Activated CD4-positive, alpha-beta T cell treated with anti-CD3 and anti-CD28 coated beads, Interleukin-2, Interleukin-4, amounts not matched to agents 100 ng/mL and 50 ng/mL, durations not matched to agents 16 hours and 8 hours (primary cell): ENCODE measurements around the gene EXTL2.
A peak's percentile ranks its signal among the peaks of the same experiment; 100 is the strongest.
"Not testable (repeated sequence)": the region's sequence is repeated elsewhere in the genome, so short reads cannot be mapped to it uniquely, and the experiment has no call there.

Experiments used
- DNase-seq: peaks from one replicate; pipeline ENCODE4 v3.0.0-alpha.2; 2020; ENCODE audit warnings: low spot score

The EXTL2 gene

DNA sequence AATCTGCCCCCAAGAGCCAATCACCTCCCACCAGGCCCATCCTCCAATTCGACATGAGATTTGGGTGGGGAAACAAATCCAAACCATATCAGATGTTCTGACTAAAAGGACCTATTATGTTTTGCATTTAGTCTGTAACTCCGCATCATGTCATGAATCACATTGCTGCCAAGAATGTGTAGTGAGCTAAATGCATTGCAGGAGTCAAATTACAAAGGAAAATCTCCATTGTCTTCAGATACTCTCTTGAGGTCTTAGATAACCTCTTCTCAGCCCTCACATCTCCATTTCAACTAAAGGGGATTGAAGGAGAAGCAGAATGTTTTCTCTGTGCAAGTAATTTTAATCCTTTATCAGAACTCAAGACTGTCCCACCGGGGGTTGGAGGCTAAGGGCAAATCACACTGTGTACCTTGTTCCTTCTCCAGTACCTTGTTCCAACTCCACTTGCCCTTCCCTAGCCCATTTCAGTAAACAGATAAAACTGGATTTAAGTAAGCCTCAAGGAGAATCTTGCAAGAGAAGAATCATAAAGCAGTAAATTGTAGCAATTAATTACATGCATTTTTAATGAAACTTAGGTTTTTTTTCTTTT is 34.1 kb downstream of the EXTL2 start:
- no peak for DNase-seq

DNA sequence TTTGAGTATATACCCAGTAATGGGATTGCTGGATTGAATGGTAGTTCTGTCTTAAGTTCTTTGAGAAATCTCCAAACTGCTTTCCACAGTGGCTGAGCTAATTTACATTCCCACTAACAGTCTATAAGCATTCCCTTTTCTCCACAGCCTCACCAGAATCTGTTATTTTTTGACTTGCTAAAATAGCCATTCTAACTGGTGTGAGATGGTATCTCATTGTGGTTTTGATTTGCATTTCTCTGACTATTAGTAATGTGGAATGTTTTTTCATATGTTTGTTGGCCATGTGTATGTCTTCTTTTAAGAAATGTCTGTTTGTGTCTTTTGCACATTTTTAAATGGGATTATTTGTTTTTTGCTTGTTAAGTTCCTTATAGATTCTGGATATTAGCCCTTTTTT is 39.5 kb downstream of the EXTL2 start:
- not testable (repeated sequence) for DNase-seq

DNA sequence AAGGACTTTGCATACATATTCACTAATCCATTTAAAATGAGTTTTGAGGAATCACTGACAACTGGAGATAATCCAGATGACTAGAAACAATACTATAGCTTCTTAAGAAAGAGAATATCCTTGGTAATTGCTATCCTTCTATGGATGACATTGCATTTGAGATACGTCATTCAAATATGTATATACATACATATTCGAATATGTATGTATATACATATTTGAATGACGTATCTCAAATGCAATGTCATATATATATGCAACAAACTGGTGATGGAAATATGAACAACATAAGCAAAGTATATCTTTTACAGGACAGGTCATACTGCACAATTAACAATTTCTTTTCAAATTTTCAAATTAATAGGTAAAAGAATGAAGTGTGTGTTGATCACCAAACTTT is 41.7 kb downstream of the EXTL2 start:
- DNase-seq, result no peak

DNA sequence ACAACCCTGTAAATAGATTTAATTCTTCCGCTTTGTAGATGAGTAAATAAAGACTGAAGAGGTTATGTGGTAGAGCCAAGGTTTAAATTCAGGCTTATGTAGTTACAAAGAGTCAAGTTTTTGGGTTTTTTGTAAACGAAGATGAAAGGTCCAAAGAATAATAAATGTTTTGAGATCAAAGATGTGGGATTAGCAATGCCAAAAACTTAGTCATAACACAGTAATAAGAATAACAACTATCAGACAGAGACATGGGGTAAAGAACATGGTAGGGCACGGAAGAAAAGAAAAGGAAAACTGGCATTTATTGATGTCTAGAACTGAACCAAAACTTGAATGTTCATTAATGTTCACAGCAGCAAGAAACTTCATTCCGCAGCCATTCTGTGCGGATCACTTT is 42.9 kb downstream of the EXTL2 start:
- DNase-seq, result no peak

DNA sequence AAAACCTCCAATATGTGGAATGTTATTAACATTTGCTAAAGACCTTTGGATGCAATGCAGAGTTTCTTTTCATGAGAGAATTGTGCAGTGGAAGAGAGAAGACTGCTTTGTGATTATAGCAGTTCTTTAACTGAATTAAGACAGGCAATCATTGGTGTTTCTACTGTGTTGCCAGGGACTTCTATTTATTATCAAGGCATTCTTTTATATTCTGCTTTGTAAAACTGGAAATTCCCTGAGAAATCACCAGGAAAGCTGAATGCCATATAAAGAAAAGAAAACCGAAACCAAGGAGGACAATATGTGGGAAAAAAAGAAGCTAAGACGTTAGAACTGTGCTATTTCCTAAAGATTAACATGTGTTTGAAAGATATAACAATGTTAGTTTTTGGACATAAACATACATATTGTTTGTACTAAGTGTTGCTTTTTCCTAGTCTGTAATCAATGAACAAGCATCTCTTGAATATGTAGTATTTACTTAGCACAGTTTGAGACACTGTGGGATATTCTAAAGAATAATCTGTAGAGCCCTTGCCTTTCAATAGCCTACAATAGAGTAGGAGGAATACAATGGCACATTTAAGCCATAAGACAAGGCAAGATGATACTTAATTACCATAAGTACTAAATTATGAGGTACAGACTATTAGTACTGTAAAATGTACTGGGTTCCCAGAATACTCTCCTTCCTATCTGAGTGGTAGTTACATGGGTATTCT is 47.1 kb downstream of the EXTL2 start:
- no peak for DNase-seq

DNA sequence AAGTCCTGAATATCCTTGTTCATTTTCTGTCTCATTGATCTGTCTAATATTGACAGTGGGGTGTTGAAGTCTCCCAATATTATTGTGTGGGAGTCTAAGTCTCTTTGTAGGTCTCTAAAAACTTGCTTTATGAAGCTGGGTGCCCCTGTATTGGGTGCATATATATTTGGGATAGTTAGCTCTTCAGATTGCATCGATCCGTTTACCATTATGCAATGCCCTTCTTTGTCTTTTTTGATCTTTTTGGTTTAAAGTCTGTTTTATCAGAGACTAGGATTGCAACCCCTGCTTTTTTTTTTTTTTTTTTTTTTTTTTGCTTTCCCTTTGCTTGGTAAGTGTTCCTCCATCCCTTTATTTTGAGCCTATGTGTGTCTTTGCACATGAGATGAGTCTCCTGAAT is 51.5 kb downstream of the EXTL2 start:
- DNase-seq, result not testable (repeated sequence)

DNA sequence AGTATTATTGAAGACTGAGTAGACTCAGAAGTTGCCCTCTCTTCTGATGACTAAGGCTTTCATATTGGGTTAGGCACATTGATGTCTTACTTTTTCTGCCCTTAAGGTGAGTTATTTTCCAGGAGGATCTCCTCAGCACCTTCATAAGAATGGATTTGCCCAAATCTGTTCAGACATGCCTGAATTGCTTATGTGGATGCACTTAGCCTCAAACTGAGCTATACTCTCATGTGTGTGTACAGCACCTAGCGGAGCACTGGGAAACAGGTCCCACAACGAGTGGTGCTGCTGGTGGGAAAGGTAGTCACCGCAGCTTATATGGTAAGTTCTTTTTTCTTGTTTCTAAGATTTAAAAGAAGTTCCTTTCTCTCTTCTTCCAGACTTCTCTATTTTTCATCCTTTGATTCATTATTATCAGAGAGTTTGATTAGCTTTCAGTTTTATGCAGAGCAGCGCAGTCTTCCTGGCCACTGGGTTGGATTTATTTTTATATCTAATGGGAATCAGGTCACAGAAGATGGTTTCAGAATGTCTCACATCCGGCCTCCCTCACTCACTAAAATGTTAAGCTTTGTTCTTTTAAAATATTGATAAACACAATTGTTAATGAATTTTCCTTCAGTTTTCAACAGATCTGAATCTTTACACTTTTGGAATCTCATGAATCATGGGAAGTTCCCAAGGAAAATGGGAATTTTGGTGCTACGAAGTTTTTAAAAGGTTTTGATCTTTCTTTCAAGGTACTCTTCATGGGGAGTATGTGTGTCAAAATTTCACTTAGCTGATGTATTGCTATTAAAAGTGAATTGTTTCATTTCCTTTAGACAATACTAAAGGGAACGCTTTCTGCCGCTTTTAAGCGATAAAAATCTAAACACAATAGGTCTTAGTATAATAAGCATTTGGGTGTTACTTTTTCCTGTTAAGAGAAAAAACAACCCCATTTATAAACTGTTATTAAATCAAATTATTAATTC is 58.5 kb downstream of the EXTL2 start:
- DNase-seq, result no peak

DNA sequence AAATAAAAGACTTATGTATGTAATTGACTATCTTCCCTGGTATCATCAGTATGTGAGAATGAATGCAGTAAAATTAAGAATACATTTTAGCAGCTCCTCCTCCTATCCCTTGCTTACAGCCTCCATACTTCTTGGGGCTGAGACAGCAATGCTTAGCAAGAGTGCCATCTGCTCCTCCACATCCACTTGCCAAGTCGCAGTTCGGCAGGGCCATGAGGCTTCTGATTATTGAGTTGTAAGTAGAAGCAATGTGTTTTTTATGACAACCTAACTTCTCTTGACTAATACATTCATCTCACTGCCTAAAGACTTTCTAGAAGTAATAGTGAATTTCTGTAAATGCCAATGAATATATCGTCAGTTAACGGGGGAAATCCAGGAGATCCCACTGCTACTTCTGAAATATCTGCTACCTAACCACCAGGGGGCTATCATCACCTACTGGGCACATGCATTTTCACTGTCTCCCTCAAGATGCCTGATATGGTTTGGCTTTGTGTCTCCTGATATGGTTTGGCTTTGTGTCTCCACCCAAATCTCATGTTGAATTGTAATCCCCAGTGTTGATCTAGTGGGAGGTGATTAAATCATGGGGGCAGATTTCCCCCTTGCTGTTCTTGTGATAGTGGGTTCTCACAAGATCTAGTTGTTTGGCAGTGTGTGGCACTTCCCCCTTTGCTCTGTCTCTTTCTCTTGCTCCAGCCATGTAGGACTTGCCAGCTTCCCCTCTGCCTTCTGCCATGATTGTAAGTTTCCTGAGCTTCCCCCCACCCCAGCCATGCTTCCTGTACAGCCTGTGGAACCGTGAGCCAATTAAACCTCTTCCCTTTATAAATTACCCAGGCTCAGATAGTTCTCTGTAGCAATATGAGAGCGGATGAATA is 59.6 kb downstream of the EXTL2 start:
- DNase-seq, result peak; percentile 2

DNA sequence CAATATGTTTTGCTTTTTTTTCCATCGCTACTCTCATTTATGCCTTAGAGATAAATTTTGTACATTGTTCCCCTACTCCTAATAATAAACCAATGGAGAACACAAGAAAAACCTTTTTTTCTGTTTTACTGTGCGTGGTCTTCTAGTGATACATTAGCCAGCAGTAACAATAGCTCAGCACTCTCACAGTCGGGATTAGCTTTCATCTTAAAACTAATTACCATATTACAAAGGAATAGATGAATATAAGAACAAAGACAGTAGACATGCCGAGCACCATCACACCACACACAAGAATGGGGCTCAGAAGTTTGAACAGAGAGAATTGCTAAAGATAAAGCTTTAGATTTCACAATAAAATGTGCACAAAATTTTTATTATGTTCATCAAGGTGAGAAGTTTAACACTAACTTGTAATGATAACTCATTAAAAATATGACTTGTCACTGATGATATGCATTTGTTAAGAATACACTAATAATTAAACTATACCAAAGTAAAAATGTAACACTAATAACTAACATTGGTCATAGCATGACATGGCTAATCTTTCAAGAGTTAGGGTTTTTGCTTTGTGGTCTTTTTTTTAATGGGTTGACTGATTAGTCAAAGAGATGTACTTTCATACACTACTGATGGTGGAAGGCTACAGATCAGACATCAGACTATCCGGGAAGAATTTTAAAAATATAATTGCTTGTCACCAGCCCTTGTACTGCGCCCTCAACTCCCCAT is 61.8 kb downstream of the EXTL2 start:
- no peak for DNase-seq

DNA sequence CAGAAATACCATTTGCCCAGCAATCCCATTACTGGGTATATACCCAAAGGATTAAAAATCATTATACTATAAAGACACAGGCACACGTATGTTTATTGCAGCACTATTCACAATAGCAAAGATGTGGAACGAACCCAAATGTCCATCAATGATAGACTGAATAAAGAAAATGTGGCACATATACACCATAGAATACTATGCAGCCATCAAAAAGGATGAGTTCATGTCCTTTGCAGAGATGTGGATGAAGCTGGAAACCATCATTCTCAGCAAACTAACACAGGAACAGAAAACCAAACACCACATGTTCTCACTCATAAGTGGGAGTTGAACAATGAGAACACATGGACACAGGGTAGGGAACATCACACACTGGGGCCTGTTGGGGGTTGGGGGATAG is 69.0 kb downstream of the EXTL2 start:
- DNase-seq, result not testable (repeated sequence)
